Nephron (organoid): ENCODE results near the gene XRCC6.
"Not testable (repeated sequence)": the region's sequence is repeated elsewhere in the genome, so short reads cannot be mapped to it uniquely, and the experiment has no call there.

ENCODE experiments used
- H3K27ac Mint-ChIP-seq, 3 experiments: 2 replicates each; pipeline ENCODE4 v1.8.0; 2020; ENCODE audit warnings: mixed read lengths in 3 of 3, mild to moderate bottlenecking in 2 of 3, moderate library complexity in 1 of 3
- H3K27me3 Mint-ChIP-seq: 2 replicates; pipeline ENCODE4 v1.8.0; 2021; ENCODE audit warnings: low read depth, mild to moderate bottlenecking, moderate library complexity, mixed read lengths
- H3K36me3 Mint-ChIP-seq: 2 replicates; pipeline ENCODE4 v1.8.0; 2020; ENCODE audit warnings: low read depth, mixed read lengths
- H3K4me1 Mint-ChIP-seq: 2 replicates; pipeline ENCODE4 v1.8.0; 2020; ENCODE audit warnings: mixed read lengths
- H3K4me3 Mint-ChIP-seq, 3 experiments: 2 replicates each; pipeline ENCODE4 v1.8.0; 2020; ENCODE audit warnings: mild to moderate bottlenecking in 3 of 3, mixed read lengths in 3 of 3, moderate library complexity in 2 of 3
- H3K9me3 Mint-ChIP-seq: 2 replicates; pipeline ENCODE4 v1.8.0; 2020; ENCODE audit warnings: mixed read lengths
- TF ChIP-seq, protein P1 (sequence below), 3 experiments: fragments of 200-600 bp; sonication (generic); IDR thresholded peaks; one replicate each; pipeline ENCODE4 v1.5.0; 2021; ENCODE audit warnings: antibody characterized with exemption in 3 of 3; ENCODE audit not compliant: unreplicated experiment in 3 of 3

Gene XRCC6

DNA sequence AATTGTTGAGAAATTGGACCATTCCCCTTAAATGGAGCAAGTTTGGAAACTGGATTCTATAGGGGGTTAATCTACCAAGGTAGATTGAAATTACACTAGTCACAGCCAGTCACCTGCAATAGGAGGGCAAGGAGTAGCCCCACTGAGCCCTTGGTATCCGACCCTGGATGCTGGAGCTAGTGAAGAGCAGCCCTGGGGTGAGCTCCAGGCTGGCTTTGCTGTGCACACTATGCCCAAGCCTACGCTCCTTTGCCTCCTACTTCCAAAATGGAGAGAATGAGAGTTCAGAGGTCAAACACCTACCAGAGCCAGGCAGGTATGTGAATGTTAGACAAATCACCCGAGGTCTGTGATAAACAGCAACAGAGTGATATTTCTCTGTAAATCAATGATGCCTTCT lies 43.9 kb downstream of the XRCC6 start:
- Mint-ChIP-seq H3K36me3 (peaks cover 40% of the 10 kb centered on the region), H3K4me1 (peaks cover 8% of the 10 kb centered on the region), H3K27me3 (no peaks in the 10 kb centered on the region), H3K9me3 (no peaks in the 10 kb centered on the region), H3K27ac (no peak overlapping the region), H3K4me3 (no peak overlapping the region)
- TF ChIP-seq, protein P1, sequence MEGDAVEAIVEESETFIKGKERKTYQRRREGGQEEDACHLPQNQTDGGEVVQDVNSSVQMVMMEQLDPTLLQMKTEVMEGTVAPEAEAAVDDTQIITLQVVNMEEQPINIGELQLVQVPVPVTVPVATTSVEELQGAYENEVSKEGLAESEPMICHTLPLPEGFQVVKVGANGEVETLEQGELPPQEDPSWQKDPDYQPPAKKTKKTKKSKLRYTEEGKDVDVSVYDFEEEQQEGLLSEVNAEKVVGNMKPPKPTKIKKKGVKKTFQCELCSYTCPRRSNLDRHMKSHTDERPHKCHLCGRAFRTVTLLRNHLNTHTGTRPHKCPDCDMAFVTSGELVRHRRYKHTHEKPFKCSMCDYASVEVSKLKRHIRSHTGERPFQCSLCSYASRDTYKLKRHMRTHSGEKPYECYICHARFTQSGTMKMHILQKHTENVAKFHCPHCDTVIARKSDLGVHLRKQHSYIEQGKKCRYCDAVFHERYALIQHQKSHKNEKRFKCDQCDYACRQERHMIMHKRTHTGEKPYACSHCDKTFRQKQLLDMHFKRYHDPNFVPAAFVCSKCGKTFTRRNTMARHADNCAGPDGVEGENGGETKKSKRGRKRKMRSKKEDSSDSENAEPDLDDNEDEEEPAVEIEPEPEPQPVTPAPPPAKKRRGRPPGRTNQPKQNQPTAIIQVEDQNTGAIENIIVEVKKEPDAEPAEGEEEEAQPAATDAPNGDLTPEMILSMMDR (IDR thresholded peaks at IDR 0.05; ENCODE audit: unreplicated experiment in 3 of 3) = no peak

DNA sequence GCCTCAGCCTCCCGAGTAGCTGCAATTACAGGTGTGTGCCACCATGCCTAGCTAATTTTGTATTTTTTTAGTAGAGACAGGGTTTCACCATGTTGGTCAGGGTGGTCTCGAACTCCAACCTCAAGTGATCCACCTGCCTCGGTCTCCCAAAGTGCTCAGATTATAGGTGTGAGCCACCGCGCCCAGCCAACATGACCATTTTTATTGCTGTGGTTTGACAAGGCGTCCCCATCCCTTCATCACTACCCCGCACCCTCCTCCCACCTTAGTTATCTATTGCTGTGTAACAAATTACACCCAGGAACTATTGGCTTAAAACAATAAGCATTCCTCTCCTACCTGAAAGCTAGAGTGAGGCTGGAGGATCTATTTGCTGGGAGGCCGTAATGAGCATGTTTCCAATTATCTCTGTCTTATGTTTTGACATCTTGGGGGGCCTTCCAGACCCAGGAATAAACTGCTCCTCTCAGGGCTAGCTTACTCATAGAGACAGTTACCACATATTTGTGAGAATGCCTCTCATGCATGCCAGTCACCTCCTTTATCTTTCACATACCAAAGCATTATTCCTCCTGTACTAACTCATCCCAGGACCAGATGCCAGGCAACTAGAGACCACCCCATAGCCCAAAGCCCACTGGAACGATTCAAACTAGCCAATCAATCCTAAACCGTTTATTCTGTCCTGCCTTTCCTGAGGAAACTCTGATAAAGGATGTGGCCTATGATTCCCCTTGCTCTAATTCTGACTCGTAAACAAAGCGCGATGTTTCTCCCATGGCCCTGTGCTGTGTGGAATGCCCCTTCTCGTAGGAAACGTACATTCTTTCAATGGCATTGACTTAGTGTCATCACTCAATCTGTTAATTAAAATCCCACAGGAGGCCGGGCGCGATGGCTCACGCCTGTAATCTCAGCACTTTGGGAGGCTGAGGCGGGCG lies 48.1 kb downstream of the XRCC6 start:
- H3K36me3 Mint-ChIP-seq = peaks cover 21% of the 10 kb centered on the region
- peak overlapping the region; percentile 31 to 72 (median 57) for H3K27ac Mint-ChIP-seq
- H3K4me1 Mint-ChIP-seq = peaks cover 8% of the 10 kb centered on the region
- no peaks in the 10 kb centered on the region for H3K9me3 Mint-ChIP-seq
- H3K4me3 Mint-ChIP-seq = no peak overlapping the region
- TF ChIP-seq, protein P1 (IDR thresholded peaks at IDR 0.05; ENCODE audit: unreplicated experiment in 3 of 3) = no peak
- H3K27me3 Mint-ChIP-seq = no peaks in the 10 kb centered on the region

DNA sequence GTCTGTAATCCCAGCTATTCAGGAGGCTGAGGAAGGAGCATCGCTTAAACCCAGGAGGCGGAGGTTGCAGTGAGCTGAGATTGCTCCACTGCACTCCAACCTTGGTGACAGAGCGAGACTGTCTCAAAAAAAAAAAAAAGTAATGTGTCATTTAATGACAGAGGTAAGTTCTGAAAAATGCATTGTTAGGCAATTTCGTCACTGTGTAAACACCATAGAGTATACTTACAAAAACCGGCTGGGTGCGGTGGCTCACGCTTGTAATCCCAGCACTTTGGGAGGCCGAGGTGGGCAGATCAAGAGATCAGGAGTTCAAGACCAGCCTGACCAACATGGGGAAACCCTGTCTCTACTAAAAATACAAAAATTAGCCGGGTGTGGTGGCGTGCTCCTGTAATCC lies 51.0 kb downstream of the XRCC6 start:
- H3K27ac Mint-ChIP-seq, H3K4me1 Mint-ChIP-seq, H3K9me3 Mint-ChIP-seq, H3K27me3 Mint-ChIP-seq, H3K4me3 Mint-ChIP-seq: not testable (repeated sequence)
- peaks cover 27% of the 10 kb centered on the region for H3K36me3 Mint-ChIP-seq

DNA sequence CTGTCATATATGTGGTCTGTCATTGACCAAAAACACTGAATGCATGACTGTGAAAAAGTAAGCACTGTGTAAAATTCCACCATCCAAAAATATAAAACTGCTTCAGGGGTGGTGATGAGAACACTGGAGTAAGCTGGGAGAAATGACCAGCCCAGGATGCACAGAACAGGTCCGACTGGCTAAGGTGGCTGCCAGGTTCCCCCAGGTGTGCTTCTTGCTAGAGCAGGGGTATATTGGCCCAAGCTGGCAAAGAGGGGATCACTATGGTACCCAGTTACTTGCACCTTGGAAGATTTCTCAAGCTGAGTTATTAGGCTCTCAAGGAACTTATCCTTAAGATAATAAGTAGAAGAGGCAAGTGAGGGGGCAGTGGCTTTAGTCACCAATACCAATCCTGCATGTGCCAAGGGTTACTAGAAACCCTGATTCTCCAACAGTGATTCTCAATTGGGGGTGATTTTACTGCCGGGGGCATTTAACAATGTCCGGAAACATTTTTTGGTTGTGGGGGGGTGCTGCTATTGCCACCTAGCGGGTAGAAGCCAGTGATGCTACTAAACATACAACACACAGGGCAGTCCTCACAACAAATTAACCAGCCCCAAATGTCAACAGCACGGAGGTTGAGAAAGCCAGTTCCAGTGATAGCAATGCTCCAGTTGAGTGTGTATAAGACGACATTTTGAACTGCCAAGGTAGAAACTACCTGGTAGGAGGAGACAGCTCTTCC lies 51.9 kb downstream of the XRCC6 start:
- H3K9me3 Mint-ChIP-seq = no peaks in the 10 kb centered on the region
- H3K27ac Mint-ChIP-seq = no peak overlapping the region
- no peak overlapping the region for H3K4me3 Mint-ChIP-seq
- H3K36me3 Mint-ChIP-seq = peaks cover 32% of the 10 kb centered on the region
- TF ChIP-seq, protein P1 (IDR thresholded peaks at IDR 0.05; ENCODE audit: unreplicated experiment in 3 of 3) = peak in 1 of 3 experiments; percentile 20
- no peaks in the 10 kb centered on the region for H3K27me3 Mint-ChIP-seq
- H3K4me1 Mint-ChIP-seq = no peaks in the 10 kb centered on the region

DNA sequence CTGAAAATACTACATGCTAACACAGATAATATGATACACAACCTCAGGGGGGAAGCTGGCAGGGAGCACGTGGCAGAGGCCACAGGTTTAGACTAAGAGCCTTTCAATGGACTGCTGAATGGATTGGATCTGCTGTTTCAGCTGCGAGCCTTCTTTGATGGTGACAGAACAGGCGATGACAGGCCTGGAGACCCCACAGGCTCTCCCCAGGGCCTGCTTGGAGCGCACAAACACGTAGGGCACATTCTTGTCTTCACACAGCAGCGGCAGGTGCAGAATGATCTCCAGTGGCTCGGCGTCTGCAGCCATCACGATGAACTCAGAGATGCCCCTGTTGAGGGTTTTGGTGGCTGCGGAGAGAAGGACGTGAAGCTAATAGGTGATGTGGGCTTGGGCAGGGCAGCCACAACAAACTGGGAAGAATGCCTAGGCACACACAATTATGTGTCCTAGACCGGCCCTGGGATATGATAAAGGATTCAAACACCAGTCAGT lies 53.8 kb downstream of the XRCC6 start:
- H3K36me3 Mint-ChIP-seq = peaks cover 44% of the 10 kb centered on the region
- H3K27me3 Mint-ChIP-seq = no peaks in the 10 kb centered on the region
- H3K4me3 Mint-ChIP-seq = no peak overlapping the region
- no peaks in the 10 kb centered on the region for H3K9me3 Mint-ChIP-seq
- no peak overlapping the region for H3K27ac Mint-ChIP-seq
- H3K4me1 Mint-ChIP-seq = no peaks in the 10 kb centered on the region
- TF ChIP-seq, protein P1 (IDR thresholded peaks at IDR 0.05; ENCODE audit: unreplicated experiment in 3 of 3) = no peak

DNA sequence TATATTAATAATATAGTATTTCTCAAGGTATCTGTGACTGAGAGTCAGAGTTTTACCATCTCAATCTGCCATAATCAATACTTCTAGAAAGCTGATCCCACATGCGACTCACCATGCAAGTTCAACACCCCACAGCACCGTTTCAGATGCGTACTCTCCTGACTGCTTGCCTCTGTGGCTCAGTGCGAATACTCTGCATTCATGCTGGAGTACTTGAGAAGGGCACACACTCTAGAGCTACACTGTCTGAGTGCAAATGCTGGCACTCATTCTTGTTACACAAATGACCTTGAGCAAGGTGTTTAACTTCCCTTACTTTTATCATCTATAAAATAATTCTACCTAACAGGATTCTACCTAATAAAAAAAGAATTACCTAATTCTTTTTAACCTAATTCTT lies 55.0 kb downstream of the XRCC6 start:
- Mint-ChIP-seq H3K27ac (no peak overlapping the region), H3K9me3 (no peaks in the 10 kb centered on the region), H3K27me3 (no peaks in the 10 kb centered on the region)

More for the DNA sequence above, 55.0 kb downstream of the XRCC6 start:
- H3K4me3 Mint-ChIP-seq = no peak overlapping the region
- H3K36me3 Mint-ChIP-seq = peaks cover 48% of the 10 kb centered on the region
- TF ChIP-seq, protein P1 (IDR thresholded peaks at IDR 0.05; ENCODE audit: unreplicated experiment in 3 of 3) = no peak
- H3K4me1 Mint-ChIP-seq = no peaks in the 10 kb centered on the region
